GM21825 (cell line): ENCODE results near the gene DAB2IP.

Experiments
- ATAC-seq: cut with Tn5 transposase; IDR thresholded peaks from one replicate; pipeline ENCODE4 v1.9.1; 2021; ENCODE audit warnings: mild to moderate bottlenecking, moderate library complexity; ENCODE audit not compliant: unreplicated experiment

Gene DAB2IP

DNA sequence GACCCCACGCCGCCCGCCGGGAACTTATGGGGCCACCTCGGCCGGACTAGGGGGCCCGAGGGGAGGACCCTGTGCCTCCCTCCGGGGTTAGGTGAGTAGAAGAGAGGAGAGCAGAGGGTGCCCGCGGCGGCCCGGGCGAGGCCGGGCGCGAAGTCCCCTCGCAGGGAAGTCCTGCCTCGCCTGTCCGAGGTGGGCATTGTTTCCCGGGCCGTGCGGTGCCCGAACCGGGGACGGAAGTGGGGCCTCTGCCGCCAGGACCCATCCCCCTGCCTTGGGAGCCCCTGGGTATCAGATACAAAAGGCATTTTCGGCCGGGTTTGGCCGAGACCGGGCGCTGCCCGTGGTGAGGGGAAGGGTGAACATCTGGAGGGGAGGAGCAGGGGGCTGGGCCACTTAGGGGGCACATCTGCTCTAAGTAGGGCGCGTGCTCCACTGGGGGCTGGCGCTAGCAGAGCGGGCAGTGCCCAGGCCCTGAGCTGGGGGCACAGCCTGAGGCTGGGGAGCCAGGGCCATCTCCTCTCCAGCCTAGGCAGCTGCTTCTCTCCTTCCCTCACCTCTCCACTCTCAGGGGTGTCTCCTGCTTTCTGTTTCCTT, 48.2 kb downstream of the DAB2IP start:
- peak; percentile 28 for ATAC-seq

DNA sequence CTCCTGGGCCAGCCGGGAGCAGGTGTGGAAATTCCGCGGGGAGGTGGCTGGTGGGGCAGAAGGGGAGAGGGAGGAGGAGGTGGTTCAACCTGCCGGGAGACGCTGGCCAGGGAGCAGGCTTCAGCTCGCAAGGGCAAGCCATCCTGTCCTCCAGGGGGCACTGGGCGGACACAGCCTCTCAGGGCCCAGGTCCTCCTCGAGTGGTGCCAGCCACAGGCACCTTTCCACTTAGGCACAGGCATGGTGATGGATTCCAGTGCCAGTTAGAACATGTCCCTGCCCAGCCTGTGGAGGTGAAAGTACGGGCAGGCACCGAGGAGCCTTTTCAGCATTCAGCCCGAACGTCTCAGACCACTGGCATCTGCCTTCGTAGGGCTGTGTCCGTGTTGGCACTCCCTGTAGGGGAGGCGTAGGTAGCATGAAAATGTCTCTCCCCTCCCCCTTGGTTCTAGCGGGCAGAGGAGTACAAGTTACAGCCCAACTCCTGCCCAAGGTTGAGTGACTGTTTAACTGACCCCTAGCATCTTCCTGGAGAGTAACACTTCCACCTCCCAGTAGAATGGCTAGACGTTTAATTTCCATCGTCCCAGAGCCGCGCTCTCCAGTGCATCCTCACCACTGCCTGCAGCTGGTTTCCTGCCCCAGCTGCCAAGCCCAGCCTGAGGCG, 48.9 kb downstream of the DAB2IP start:
- ATAC-seq = no peak

DNA sequence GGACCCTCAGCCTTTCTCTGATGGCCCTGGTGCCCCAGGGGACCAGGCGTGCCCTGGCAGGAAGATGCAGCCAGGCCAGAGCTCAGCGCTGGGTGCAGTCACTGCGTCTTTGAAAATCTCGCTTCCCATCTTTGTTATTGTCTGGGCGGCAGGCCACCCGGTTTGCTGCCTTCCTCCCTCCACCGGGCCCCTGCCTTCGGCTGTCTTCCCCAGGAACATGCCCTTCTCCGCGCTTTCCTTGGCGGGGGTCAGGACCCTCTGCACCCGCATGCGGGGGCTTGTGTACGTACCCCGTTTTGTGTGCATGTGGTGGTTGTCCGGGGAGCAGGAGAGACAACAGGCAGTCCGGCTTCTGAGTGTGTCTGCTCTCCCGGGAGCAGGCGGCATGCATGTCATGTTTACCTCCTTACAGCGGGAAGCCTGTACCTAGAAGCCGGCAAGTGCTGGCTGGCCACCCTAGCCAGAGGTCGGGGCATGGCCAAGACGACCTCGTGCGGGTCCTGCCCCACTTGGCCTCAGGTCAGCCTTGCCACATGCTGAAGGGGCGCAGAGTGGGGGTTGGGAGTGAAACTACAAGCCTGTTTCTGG, 49.5 kb downstream of the DAB2IP start:
- no peak for ATAC-seq

GRCh38 chr9:121701736-121702261, 50.4 kb downstream of the DAB2IP start:
- no peak for ATAC-seq

- ATAC-seq = no peak
Measured at GRCh38 chr9:121703014-121703734, 51.7 kb downstream of the DAB2IP start.

DNA sequence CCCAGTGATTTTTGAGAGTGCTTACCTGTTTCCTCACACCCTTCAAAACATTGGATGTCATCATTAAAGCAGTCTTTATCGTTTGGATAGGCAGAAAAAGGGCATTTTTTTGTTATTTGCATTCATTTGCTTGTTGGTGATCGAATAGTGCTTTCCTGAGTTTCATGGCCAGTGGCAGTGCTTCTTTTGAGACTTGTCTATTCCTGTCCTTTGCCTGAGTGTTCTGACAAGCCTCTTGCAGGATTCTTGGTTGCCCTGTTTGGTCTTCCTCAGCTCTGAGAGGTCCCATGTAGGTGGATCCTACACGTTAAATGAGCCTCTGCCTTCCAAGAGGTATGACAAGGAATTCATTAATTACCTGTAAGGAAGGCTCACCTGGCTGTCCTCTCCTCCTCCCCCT, 52.8 kb downstream of the DAB2IP start:
- no peak for ATAC-seq

DNA sequence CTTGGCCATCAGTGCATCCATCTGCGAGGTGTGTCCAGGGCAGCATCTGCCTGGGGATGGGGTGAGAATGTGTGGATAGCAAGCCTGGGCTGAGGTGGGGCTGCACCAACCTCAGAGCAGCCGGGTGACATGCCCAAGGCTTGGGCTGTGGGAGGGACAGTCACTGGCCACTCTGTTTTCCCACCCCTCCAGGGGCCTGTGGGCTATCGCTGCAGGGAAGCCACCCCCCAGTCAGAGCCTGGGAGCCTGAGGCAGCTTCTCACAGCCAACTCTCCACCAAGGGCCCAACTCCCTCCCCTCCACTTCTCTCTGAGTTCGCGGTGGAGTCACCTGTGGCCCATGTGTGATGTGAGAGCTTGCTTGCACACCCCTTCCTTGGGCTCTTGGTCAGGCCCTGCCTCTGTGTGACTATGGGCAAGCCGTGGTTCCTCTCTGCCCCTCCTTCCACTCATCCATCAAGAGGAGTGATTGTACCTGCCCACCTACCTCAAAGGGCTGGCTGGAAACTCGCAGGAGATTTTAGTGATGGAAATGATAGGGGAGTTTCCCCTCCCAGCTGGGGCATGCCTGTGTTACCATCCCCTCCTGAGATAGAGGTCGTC, 54.8 kb downstream of the DAB2IP start:
- no peak for ATAC-seq

- peak; percentile 94 for ATAC-seq
Measured at GRCh38 chr9:121707477-121708424, 56.3 kb downstream of the DAB2IP start.

DNA sequence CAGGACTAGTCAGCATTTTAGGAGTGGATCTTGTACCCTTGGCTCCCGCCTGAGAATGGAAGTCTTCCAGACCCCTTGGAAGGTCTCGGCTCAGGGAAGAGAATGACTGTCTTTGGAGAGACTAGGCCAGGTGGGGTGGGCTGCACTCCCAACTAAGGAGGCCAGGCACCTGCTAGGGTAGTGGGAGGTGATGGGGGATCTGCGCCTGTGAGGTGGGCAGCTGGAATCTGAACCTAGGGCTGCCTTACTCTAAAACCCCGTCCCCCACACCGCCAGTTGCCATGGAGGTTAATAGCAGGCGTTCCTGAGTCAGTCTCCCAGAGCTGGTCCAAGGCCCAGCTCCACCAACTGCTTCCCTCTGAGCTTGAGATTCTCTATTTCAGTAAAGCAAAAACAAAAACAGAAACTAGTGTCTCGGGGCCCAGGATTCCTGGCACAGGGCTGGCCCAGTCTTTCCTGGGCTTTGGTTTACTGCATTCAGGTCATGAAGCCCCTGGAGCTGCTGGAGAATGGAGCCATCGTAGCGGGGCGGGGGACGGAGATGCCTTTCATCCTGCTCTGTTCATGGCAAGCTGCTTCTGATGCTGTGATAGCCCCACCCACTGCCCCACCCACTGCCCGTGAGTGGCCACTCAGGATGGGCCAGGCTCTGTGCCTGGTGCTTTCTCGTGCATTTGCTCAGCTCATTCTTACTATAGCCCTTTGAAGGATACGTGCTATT, 57.5 kb downstream of the DAB2IP start:
- no peak for ATAC-seq

GRCh38 chr9:121709798-121710197, 58.4 kb downstream of the DAB2IP start:
- no peak for ATAC-seq

DNA sequence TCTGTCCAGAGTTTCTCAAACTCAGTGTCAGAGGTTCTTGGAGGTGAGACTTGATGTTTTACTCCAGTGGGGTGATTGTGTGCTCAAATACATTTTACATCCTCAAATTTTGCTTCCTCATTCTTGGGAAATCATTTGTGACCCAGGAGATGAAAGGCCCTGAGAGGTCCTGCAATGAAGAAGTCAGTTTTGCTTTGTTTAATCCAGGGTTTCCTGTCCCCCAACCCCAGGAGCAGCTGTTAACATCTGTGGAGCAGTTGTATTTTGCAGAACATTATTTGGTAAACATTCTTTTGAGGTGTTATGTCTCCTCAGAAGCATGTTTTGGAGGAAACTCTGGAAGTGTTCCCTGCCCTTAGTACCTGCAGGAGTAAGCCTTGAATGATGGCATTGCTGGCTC, 59.8 kb downstream of the DAB2IP start:
- no peak for ATAC-seq

- ATAC-seq = no peak
Measured at GRCh38 chr9:121711797-121712196, 60.4 kb downstream of the DAB2IP start.

DNA sequence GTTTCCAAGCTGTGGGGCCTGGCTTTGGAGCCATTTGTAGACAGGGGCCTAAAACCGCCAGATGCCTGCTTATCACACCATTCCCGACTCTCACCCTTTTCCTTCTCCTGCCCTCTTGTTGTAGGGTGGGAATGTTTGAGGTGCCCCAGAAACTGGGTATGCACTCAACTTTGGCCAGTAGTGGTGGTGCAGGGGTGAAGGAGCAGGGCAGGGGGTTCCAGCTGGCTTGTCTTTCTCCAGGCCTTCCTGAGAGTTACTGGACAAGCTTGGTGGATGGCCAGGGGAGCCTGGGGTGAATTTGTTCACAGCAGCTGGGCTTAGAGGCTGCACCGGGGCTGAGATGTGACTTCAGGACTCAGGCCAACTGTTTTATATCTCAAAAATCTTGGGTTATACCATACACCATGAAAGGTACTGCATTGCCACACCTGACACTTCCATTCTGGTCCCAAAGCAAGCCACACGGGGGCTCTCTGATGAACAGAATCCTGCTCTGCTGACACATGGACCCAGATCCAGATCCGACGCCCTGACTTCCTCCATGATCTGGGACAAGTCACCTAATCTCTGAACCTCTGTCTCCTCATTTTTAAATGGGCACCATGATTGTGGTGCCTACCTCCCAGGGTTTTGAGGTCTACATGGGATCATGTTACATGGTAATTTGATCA, 62.1 kb downstream of the DAB2IP start:
- no peak for ATAC-seq

GRCh38 chr9:121714075-121714705, 62.8 kb downstream of the DAB2IP start:
- ATAC-seq = no peak

- ATAC-seq = no peak
Measured at GRCh38 chr9:121714873-121715272, 63.4 kb downstream of the DAB2IP start.

GRCh38 chr9:121717141-121717991, 65.9 kb downstream of the DAB2IP start:
- no peak for ATAC-seq

DNA sequence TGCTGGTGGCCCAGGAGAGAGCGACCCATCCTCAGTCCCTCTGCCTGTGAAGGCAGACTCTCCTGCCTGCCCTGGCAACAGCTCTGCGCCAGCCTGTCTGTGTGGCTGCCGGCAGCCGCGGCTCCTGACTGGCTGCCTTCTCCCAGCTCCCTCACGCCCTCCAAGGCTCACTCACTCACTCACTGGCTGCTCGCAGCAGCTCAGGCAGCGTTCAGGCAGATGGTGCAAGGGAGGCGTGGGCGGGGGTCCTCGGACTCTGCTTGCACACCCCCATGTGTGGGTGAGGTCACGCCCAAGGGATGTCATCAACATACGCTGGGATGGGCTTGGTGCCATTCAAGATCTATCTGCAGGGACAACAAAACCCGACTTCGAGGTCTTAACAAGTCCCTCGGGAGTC, 66.7 kb downstream of the DAB2IP start:
- no peak for ATAC-seq

GRCh38 chr9:121718501-121718900, 67.1 kb downstream of the DAB2IP start:
- ATAC-seq = no peak
